ENCODE measurements around the gene MVB12B.

Gene MVB12B

GRCh38 chr9:126478216-126478981, 151.8 kb downstream of the MVB12B start:
- no peak for DNase-seq

- no peak for DNase-seq
Measured at GRCh38 chr9:126479515-126479914, 152.9 kb downstream of the MVB12B start.

- no peak for DNase-seq
Measured at GRCh38 chr9:126480813-126481212, 154.2 kb downstream of the MVB12B start.

- no peak for DNase-seq
Measured at GRCh38 chr9:126481862-126482261, 155.2 kb downstream of the MVB12B start.

- DNase-seq, result no peak
Measured at GRCh38 chr9:126482361-126483044, 155.9 kb downstream of the MVB12B start.

GRCh38 chr9:126483468-126484073, 156.9 kb downstream of the MVB12B start:
- DNase-seq, result no peak

- no peak for DNase-seq
Measured at GRCh38 chr9:126485662-126486061, 159.0 kb downstream of the MVB12B start.

GRCh38 chr9:126486276-126486675, 159.6 kb downstream of the MVB12B start:
- DNase-seq, result no peak

GRCh38 chr9:126487856-126488255, 161.2 kb downstream of the MVB12B start:
- DNase-seq, result no peak

GRCh38 chr9:126488310-126488709, 161.7 kb downstream of the MVB12B start:
- DNase-seq, result no peak

- no peak for DNase-seq
Measured at GRCh38 chr9:126488881-126489404, 162.3 kb downstream of the MVB12B start.

- DNase-seq, result no peak
Measured at GRCh38 chr9:126489581-126490213, 163.1 kb downstream of the MVB12B start.

GRCh38 chr9:126490214-126490631, 163.6 kb downstream of the MVB12B start:
- DNase-seq, result no peak

- peak; percentile 77 for DNase-seq
Measured at GRCh38 chr9:126490871-126491567, 164.4 kb downstream of the MVB12B start.

GRCh38 chr9:126491568-126491879, 164.9 kb downstream of the MVB12B start:
- no peak for DNase-seq

- no peak for DNase-seq
Measured at GRCh38 chr9:126491949-126492348, 165.3 kb downstream of the MVB12B start.

- no peak for DNase-seq
Measured at GRCh38 chr9:126494264-126494663, 167.6 kb downstream of the MVB12B start.

- no peak for DNase-seq
Measured at GRCh38 chr9:126494746-126495145, 168.1 kb downstream of the MVB12B start.

GRCh38 chr9:126495411-126496180, 169.0 kb downstream of the MVB12B start:
- no peak for DNase-seq

- DNase-seq, result no peak
Measured at GRCh38 chr9:126496181-126496576, 169.6 kb downstream of the MVB12B start.

GRCh38 chr9:126496781-126497659, 170.4 kb downstream of the MVB12B start:
- no peak for DNase-seq

All from CD4-positive, alpha-beta T cell treated with Interleukin-12 subunit alpha and Interleukin-12 subunit beta, for 1 hour (primary cell).